ENCODE measurements around the gene SLC52A1. TPM values are rescaled to one million over a fixed set of nuclear protein-coding genes. Genes with fewer than 3 reads are reported as not detected.
"Not testable (repeated sequence)": the region's sequence is repeated elsewhere in the genome, so short reads cannot be mapped to it uniquely, and the experiment has no call there.

The SLC52A1 gene
- not detected for total RNA-seq
- under 1 TPM in 2 of 3 donors, not detected in 1; 0.01 to 0.04 TPM for polyA plus RNA-seq
- long read RNA-seq, donor 1 = 0 reads
- long read RNA-seq, donor 2 = 0 reads

- Histone ChIP-seq H3K36me3 (ENCODE audit: insufficient read depth in 1 of 2, low read depth in 1 of 2) (no peaks in the 10 kb centered on the region), H3K9me3 (no peaks in the 10 kb centered on the region), H3K27ac (no peak within 1 kb of the TSS), H3K4me1 (no peaks in the 10 kb centered on the region), H3K27me3 (ENCODE audit: insufficient read depth in 3 of 3, low read length in 2 of 3) (peaks cover 0 to 11% (median 0%) of the 10 kb centered on the region in 3 donors), H3K4me3 (peak within 1 kb of the TSS; percentile 23)
- ATAC-seq = peak in 1 of 4 donors; percentile 21
- 6 to 7% (median 6%) methylated on average over 20 to 24 of the region's 24 CpGs for WGBS, 3 donors
- TF ChIP-seq CTCF (IDR thresholded peaks at IDR 0.05) = no peak
- no peak for DNase-seq
- intact Hi-C loops (cut with DNase I) = no loop called here
Measured at GRCh38 chr17:5035315-5035714, at the start of gene SLC52A1. SLC52A1 (minus strand) TSS chr17:5035426; CDS start chr17:5034606, 820 bp downstream.

DNA sequence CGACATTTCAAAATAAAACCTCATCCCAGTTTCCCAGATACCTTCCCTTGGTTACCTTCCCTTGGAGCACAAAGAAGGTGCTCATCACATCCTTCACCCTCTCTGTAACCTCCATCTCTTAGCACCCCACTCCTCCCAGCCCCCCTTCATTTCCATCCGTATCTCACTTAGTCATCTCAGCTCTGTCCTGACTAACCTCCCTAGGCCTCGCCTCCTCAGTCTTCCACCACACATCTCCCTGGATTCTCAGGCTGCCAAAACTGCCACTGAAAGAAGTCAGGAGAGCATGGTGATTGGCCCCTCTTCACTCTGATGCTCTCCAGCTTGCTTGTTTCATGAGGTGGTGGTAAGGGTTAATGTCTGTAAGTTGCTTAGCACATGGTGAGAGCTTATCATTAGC is 45.4 kb upstream of the SLC52A1 start:
- peaks cover 10% of the 10 kb centered on the region for H3K4me1 ChIP-seq
- intact Hi-C loops (cut with DNase I) = no loop called here
- WGBS, 3 donors = 86 to 92% (median 86%) methylated on average over 3 of the region's 3 CpGs
- H3K27ac ChIP-seq = no peak overlapping the region
- TF ChIP-seq CTCF (IDR thresholded peaks at IDR 0.05) = no peak
- no peak overlapping the region for H3K4me3 ChIP-seq
- DNase-seq = no peak
- peaks cover 3 to 13% of the 10 kb centered on the region in 2 donors for H3K36me3 ChIP-seq (ENCODE audit: insufficient read depth in 1 of 2, low read depth in 1 of 2)
- ATAC-seq = no peak
- H3K9me3 ChIP-seq = peaks cover 11% of the 10 kb centered on the region
- no peaks in the 10 kb centered on the region for H3K27me3 ChIP-seq (ENCODE audit: insufficient read depth in 3 of 3, low read length in 2 of 3)

- Histone ChIP-seq H3K36me3 (ENCODE audit: insufficient read depth in 1 of 2, low read depth in 1 of 2) (peaks cover 3 to 11% of the 10 kb centered on the region in 2 donors), H3K27ac (peak within 1 kb of the TSS; percentile 95), H3K27me3 (ENCODE audit: insufficient read depth in 3 of 3, low read length in 2 of 3) (peaks cover 0 to 2% (median 0%) of the 10 kb centered on the region in 3 donors), H3K9me3 (no peaks in the 10 kb centered on the region), H3K4me1 (peaks cover 10% of the 10 kb centered on the region), H3K4me3 (peak within 1 kb of the TSS; percentile 82)
- peak; percentile 92 to 95 for DNase-seq
- intact Hi-C loops (cut with DNase I) = loop anchor here in 1 of 2 donors (5.0 kb wide), 2 partner anchors 34 to 141 kb away; partner anchors contain the start of gene ZNF232
- TF ChIP-seq CTCF (IDR thresholded peaks at IDR 0.05) = peak; percentile 12
- WGBS, 3 donors = 0 to 1% (median 1%) methylated on average over 72 to 75 of the region's 75 CpGs
- ATAC-seq = peak; percentile 98 to 99 (median 99)
Measured at GRCh38 chr17:5078106-5079028, 43.1 kb upstream of the SLC52A1 start, which contains the start of gene ZFP3. ZFP3 (plus strand) TSS chr17:5078467; CDS start chr17:5091505, 13,038 bp downstream.

- H3K4me1 ChIP-seq = peaks cover 10% of the 10 kb centered on the region
- no peak for TF ChIP-seq CTCF (IDR thresholded peaks at IDR 0.05)
- intact Hi-C loops (cut with DNase I) = loop anchor here in 1 of 2 donors (5.0 kb wide), 2 partner anchors 35 to 140 kb away; partner anchors contain the start of gene ZNF232
- H3K9me3 ChIP-seq = no peaks in the 10 kb centered on the region
- no peak for DNase-seq
- H3K36me3 ChIP-seq (ENCODE audit: insufficient read depth in 1 of 2, low read depth in 1 of 2) = peaks cover under 1 to 11% of the 10 kb centered on the region in 2 donors
- 9 to 12% (median 10%) methylated on average over 14 of the region's 14 CpGs for WGBS, 3 donors
- peak; percentile 11 to 34 (median 16) for ATAC-seq
- peak overlapping the region; percentile 82 for H3K4me3 ChIP-seq
- H3K27ac ChIP-seq = peak overlapping the region; percentile 95
- H3K27me3 ChIP-seq (ENCODE audit: insufficient read depth in 3 of 3, low read length in 2 of 3) = peaks cover 0 to 2% (median 0%) of the 10 kb centered on the region in 3 donors
Measured at GRCh38 chr17:5077781-5078105, 42.5 kb upstream of the SLC52A1 start.

GRCh38 chr17:5077275-5077674 is 42.0 kb upstream of the SLC52A1 start:
- not testable (repeated sequence) for H3K9me3 ChIP-seq; ATAC-seq; H3K4me1 ChIP-seq; H3K27me3 ChIP-seq (ENCODE audit: insufficient read depth in 3 of 3, low read length in 2 of 3)
- Histone ChIP-seq H3K27ac (peak overlapping the region; percentile 95), H3K4me3 (peak overlapping the region; percentile 82), H3K36me3 (ENCODE audit: insufficient read depth in 1 of 2, low read depth in 1 of 2) (peaks cover 0 to 11% of the 10 kb centered on the region in 2 donors)
- intact Hi-C loops (cut with DNase I) = loop anchor here in 1 of 2 donors (5.0 kb wide), 2 partner anchors 35 to 140 kb away; partner anchors contain the start of gene ZNF232
- DNase-seq = peak in 1 of 2 donors; percentile 55
- 97 to 98% (median 97%) methylated on average over 24 of the region's 24 CpGs for WGBS, 3 donors

GRCh38 chr17:5075472-5075871 is 40.2 kb upstream of the SLC52A1 start:
- intact Hi-C loops (cut with DNase I) = loop anchor here in 1 of 2 donors (5.0 kb wide), 2 partner anchors 37 to 138 kb away; partner anchors contain the start of gene ZNF232
- H3K27ac ChIP-seq = not testable (repeated sequence)
- 86 to 93% (median 89%) methylated on average over 4 of the region's 5 CpGs for WGBS, 3 donors

More at GRCh38 chr17:5075472-5075871, 40.2 kb upstream of the SLC52A1 start:
- not testable (repeated sequence) for H3K9me3 ChIP-seq; DNase-seq; ATAC-seq; H3K4me3 ChIP-seq; H3K36me3 ChIP-seq (ENCODE audit: insufficient read depth in 1 of 2, low read depth in 1 of 2); H3K27me3 ChIP-seq (ENCODE audit: insufficient read depth in 3 of 3, low read length in 2 of 3); H3K4me1 ChIP-seq
